WTC11 (cell line): ENCODE measurements around the gene CCL8. TPM values are rescaled to one million over a fixed set of nuclear protein-coding genes. Genes with fewer than 3 reads are reported as not detected.

ENCODE experiments used
- ATAC-seq: fragments of 200-7000 bp; cut with Tn5 transposase; 2 replicates; pipeline ENCODE4 v1.10.0; 2021; ENCODE audit warnings: mild to moderate bottlenecking, moderate library complexity
- CTCF ChIA-PET: fragments of 300-600 bp; sonication (Branson Sonifier 250); formaldehyde crosslinking; loops from one replicate; lab custom pipeline; 2021; ENCODE audit warnings: antibody characterized with exemption; lab: Charles Lee
- POLR2A ChIA-PET: fragments of 350-600 bp; sonication (Branson Sonifier 250); formaldehyde crosslinking; loops from one replicate; lab custom pipeline; 2021; ENCODE audit warnings: antibody characterized with exemption; lab: Charles Lee
- DNase-seq: peaks from one replicate; pipeline ENCODE4 v3.0.0; 2021; ENCODE audit warnings: low spot score
- H3K27ac Mint-ChIP-seq: 2 replicates; pipeline ENCODE4 v1.8.0; 2021; ENCODE audit warnings: mixed read lengths
- H3K27me3 Mint-ChIP-seq: 2 replicates; pipeline ENCODE4 v1.8.0; 2021; ENCODE audit warnings: low read depth, mild to moderate bottlenecking, moderate library complexity, mixed read lengths
- H3K36me3 Mint-ChIP-seq: 2 replicates; pipeline ENCODE4 v1.8.0; 2021; ENCODE audit warnings: mixed read lengths
- H3K4me1 Mint-ChIP-seq: 2 replicates; pipeline ENCODE4 v1.8.0; 2022; ENCODE audit warnings: mixed read lengths
- H3K4me3 Mint-ChIP-seq: 2 replicates; pipeline ENCODE4 v1.8.0; 2021; ENCODE audit warnings: mild to moderate bottlenecking, moderate library complexity, mixed read lengths
- H3K9me3 Mint-ChIP-seq: 2 replicates; pipeline ENCODE4 v1.8.0; 2021; ENCODE audit warnings: mixed read lengths
- ATF3 ChIP-seq: sonication (generic); formaldehyde crosslinking; conservative IDR thresholded peaks from 2 replicates; pipeline ENCODE4 v1.8.1; 2022; ENCODE audit warnings: mild to moderate bottlenecking, missing genetic modification reagents
- ATF6 ChIP-seq: sonication (generic); formaldehyde crosslinking; IDR thresholded peaks from 2 replicates; pipeline ENCODE4 v1.8.1; 2023; ENCODE audit warnings: mild to moderate bottlenecking, missing genetic modification reagents
- E2F1 ChIP-seq: sonication (generic); formaldehyde crosslinking; IDR thresholded peaks from 2 replicates; pipeline ENCODE4 v1.8.0; 2022; ENCODE audit warnings: mild to moderate bottlenecking, missing genetic modification reagents
- IRF2 ChIP-seq: sonication (generic); formaldehyde crosslinking; IDR thresholded peaks from 2 replicates; pipeline ENCODE4 v1.8.0; 2022; ENCODE audit warnings: low read depth, missing genetic modification reagents, borderline replicate concordance
- MYBL2 ChIP-seq: sonication (generic); formaldehyde crosslinking; IDR thresholded peaks from 2 replicates; pipeline ENCODE4 v1.8.1; 2023; ENCODE audit warnings: mild to moderate bottlenecking, moderate library complexity, missing genetic modification reagents
- NR1H2 ChIP-seq: sonication (generic); formaldehyde crosslinking; IDR thresholded peaks from 2 replicates; pipeline ENCODE4 v1.9.0; 2021; ENCODE audit warnings: mild to moderate bottlenecking, moderate library complexity, missing genetic modification reagents
- NR3C1 ChIP-seq: sonication (generic); formaldehyde crosslinking; conservative IDR thresholded peaks from 2 replicates; pipeline ENCODE4 v1.8.1; 2023; ENCODE audit warnings: low read depth, mild to moderate bottlenecking, missing genetic modification reagents
- SMAD3 ChIP-seq: sonication (generic); formaldehyde crosslinking; IDR thresholded peaks from 2 replicates; pipeline ENCODE4 v1.8.0; 2022; ENCODE audit warnings: missing genetic modification reagents, mild to moderate bottlenecking, borderline replicate concordance
- STAT6 ChIP-seq: sonication (generic); formaldehyde crosslinking; conservative IDR thresholded peaks from 2 replicates; pipeline ENCODE4 v1.8.1; 2023; ENCODE audit warnings: mild to moderate bottlenecking, low read depth, missing genetic modification reagents, moderate library complexity
- ZNF219 ChIP-seq: sonication (generic); formaldehyde crosslinking; IDR thresholded peaks from 2 replicates; pipeline ENCODE4 v1.8.0; 2023; ENCODE audit warnings: missing genetic modification reagents, mild to moderate bottlenecking, borderline replicate concordance
- ZNF423 ChIP-seq: fragments of 250-450 bp; sonication (Bioruptor Pico); IDR thresholded peaks from 2 replicates; pipeline ENCODE4 v2.1.2; 2022; ENCODE audit warnings: mild to moderate bottlenecking, moderate library complexity
- ZNF512 ChIP-seq: sonication (generic); formaldehyde crosslinking; IDR thresholded peaks from 2 replicates; pipeline ENCODE4 v1.8.1; 2022; ENCODE audit warnings: missing genetic modification reagents, borderline replicate concordance
- total RNA-seq: library from RNA; stranded (reverse); gene quantifications from 3 replicates; pipeline ENCODE4 v1.2.3, GENCODE V29; 2021

Gene CCL8
- total RNA-seq, 1 experiment from 2014 or later: not detected

- ATAC-seq: no peak
- no peak overlapping the region for H3K27ac Mint-ChIP-seq
- TF ChIP-seq STAT6 (CRISPR knock-in tag) (no peak), E2F1 (CRISPR knock-in tag) (no peak), ZNF423 (CRISPR knock-in tag) (no peak), MYBL2 (CRISPR knock-in tag) (no peak)
- TF ChIP-seq, all 79 proteins: peak for 0
- Mint-ChIP-seq H3K9me3 (no peaks in the 10 kb centered on the region), H3K4me1 (peaks cover 19% of the 10 kb centered on the region), H3K36me3 (no peaks in the 10 kb centered on the region), H3K4me3 (no peak overlapping the region), H3K27me3 (peaks cover 13% of the 10 kb centered on the region; the same call in 1 of the 2 replicates)
- ChIA-PET POLR2A (no interaction called here), CTCF (interaction anchor here (1.0 to 1.2 kb wide), 3 partner anchors 9 to 196 kb away, joined by 3 read pairs; no protein-coding TSS in a partner anchor)
- no peak for DNase-seq
Observed at GRCh38 chr17:34366529-34367107, 47.4 kb downstream of the CCL8 start.

- no peak overlapping the region for H3K4me3 Mint-ChIP-seq
- no peak overlapping the region for H3K27ac Mint-ChIP-seq
- DNase-seq: no peak
- TF ChIP-seq ZNF219 (CRISPR knock-in tag) (no peak), NR3C1 (no peak), NR1H2 (CRISPR knock-in tag) (no peak), MYBL2 (CRISPR knock-in tag) (no peak), ZNF512 (CRISPR knock-in tag) (no peak), ATF6 (CRISPR knock-in tag) (no peak), ATF3 (CRISPR knock-in tag) (no peak), SMAD3 (no peak), IRF2 (CRISPR knock-in tag) (no peak)
- H3K4me1 Mint-ChIP-seq: peaks cover 16% of the 10 kb centered on the region
- POLR2A ChIA-PET: no interaction called here
- H3K36me3 Mint-ChIP-seq: no peaks in the 10 kb centered on the region
- no peak for ATAC-seq
- no peaks in the 10 kb centered on the region for H3K9me3 Mint-ChIP-seq
- CTCF ChIA-PET: interaction anchor here (0.8 to 2.4 kb wide), 3 partner anchors 52 to 167 kb away, joined by 3 to 7 read pairs (median 3); no protein-coding TSS in a partner anchor
- peaks cover 9% of the 10 kb centered on the region; the same call in 1 of the 2 replicates for H3K27me3 Mint-ChIP-seq
Observed at GRCh38 chr17:34367486-34368195, 48.4 kb downstream of the CCL8 start.
